HepG2 (cell line): ENCODE measurements around the gene BCL2L13. TPM values are rescaled to one million over a fixed set of nuclear protein-coding genes. Genes with fewer than 3 reads are reported as not detected.

Source experiments
- ATF2 ChIP-seq: sonication (generic); formaldehyde crosslinking; IDR thresholded peaks from 2 replicates; pipeline ENCODE4 v1.4.0; 2020; ENCODE audit warnings: missing genetic modification reagents
- CREB3 ChIP-seq: sonication (generic); formaldehyde crosslinking; IDR thresholded peaks from 2 replicates; pipeline ENCODE4 v1.5.0; 2020; ENCODE audit warnings: missing genetic modification reagents
- HDAC1 ChIP-seq: sonication (generic); formaldehyde crosslinking; IDR thresholded peaks from 2 replicates; pipeline ENCODE4 v1.5.1; 2020; ENCODE audit warnings: mild to moderate bottlenecking, missing genetic modification reagents
- NAIF1 ChIP-seq: sonication (generic); formaldehyde crosslinking; IDR thresholded peaks from 2 replicates; pipeline ENCODE4 v1.5.0; 2020; ENCODE audit warnings: mild to moderate bottlenecking, missing genetic modification reagents, borderline replicate concordance
- NCOA5 ChIP-seq: sonication (generic); formaldehyde crosslinking; IDR thresholded peaks from 2 replicates; pipeline ENCODE4 v1.4.0; 2020; ENCODE audit warnings: missing genetic modification reagents
- NONO ChIP-seq, 2 experiments: fragments of 450-650 bp in 1 of 2; sonication (generic) in 1 of 2; formaldehyde crosslinking in 1 of 2; IDR thresholded peaks in 1 of 2; conservative IDR thresholded peaks in 1 of 2; 2 replicates each; pipeline versions ENCODE4 v1.6.1 to v1.8.0; 2017 to 2022; ENCODE audit warnings: mild to moderate bottlenecking in 1 of 2, missing genetic modification reagents in 1 of 2, moderate library complexity in 1 of 2
- RXRB ChIP-seq: IDR thresholded peaks from 2 replicates; pipeline ENCODE4 v1.6.1; 2016; ENCODE audit warnings: borderline replicate concordance, missing genetic modification reagents, missing compliant biosample characterization
- XRCC5 ChIP-seq: fragments of 200-400 bp; formaldehyde crosslinking; optimal IDR thresholded peaks from 2 replicates; pipeline ENCODE3; 2017; ENCODE audit warnings: mild to moderate bottlenecking, low read length
- ZFAT ChIP-seq: sonication (generic); formaldehyde crosslinking; conservative IDR thresholded peaks from 2 replicates; pipeline ENCODE4 v1.8.1; 2023; ENCODE audit warnings: missing genetic modification reagents, inconsistent platforms
- ZFP90 ChIP-seq: sonication (generic); formaldehyde crosslinking; IDR thresholded peaks from 2 replicates; pipeline ENCODE4 v1.8.0; 2022; ENCODE audit warnings: missing genetic modification reagents, mild to moderate bottlenecking, inconsistent platforms, borderline replicate concordance
- ZNF598 ChIP-seq: sonication (generic); formaldehyde crosslinking; IDR thresholded peaks from 2 replicates; pipeline ENCODE4 v1.5.1; 2020; ENCODE audit warnings: mild to moderate bottlenecking, missing genetic modification reagents, borderline replicate concordance
- ZNF761 ChIP-seq: sonication (generic); formaldehyde crosslinking; conservative IDR thresholded peaks from 2 replicates; pipeline ENCODE4 v1.4.0; 2020; ENCODE audit warnings: mild to moderate bottlenecking, missing genetic modification reagents
- ZNF788 ChIP-seq: sonication (generic); formaldehyde crosslinking; IDR thresholded peaks from 2 replicates; pipeline ENCODE4 v1.5.0; 2020; ENCODE audit warnings: mild to moderate bottlenecking, missing genetic modification reagents, borderline replicate concordance
- polyA plus RNA-seq, 8 experiments: library from polyadenylated mRNA; depleted of rRNA in 3 of 8; stranded (reverse) in 7 of 8; unstranded in 1 of 8; fragments of >200 nt; fragmentation: Illumina TruSeq in 4 of 8; extraction: Trizol in 4 of 8; gene quantifications; 2 replicates each; pipeline versions ENCODE4 v1.2.1 to v1.2.3, GENCODE V29; 2011 to 2016; ENCODE audit warnings: low read depth in 4 of 8, missing spikeins in 1 of 8, mixed read lengths in 1 of 8; ENCODE audit not compliant: insufficient read depth in 1 of 8
- total RNA-seq, 5 experiments: library from RNA; depleted of rRNA; stranded (reverse); fragments of >200 nt; fragmentation: Illumina TruSeq; extraction: Trizol; gene quantifications; 2 replicates each; pipeline ENCODE4 v1.2.3, GENCODE V29; 2016; ENCODE audit warnings: low read depth in 1 of 5
- TF ChIP-seq, protein P1 (sequence below): sonication (generic); formaldehyde crosslinking; IDR thresholded peaks from 2 replicates; pipeline ENCODE4 v1.5.0; 2020; ENCODE audit warnings: mild to moderate bottlenecking, missing genetic modification reagents, borderline replicate concordance
- TF ChIP-seq, protein P2 (sequence below): sonication (generic); formaldehyde crosslinking; IDR thresholded peaks from 2 replicates; pipeline ENCODE4 v1.4.0; 2020; ENCODE audit warnings: missing genetic modification reagents, mild to moderate bottlenecking, borderline replicate concordance
- TF ChIP-seq, protein P3 (sequence below): IDR thresholded peaks from 2 replicates; pipeline ENCODE4 v1.6.1; 2016; ENCODE audit warnings: missing genetic modification reagents, missing compliant biosample characterization
- TF ChIP-seq, protein P4 (sequence below): sonication (generic); formaldehyde crosslinking; IDR thresholded peaks from 2 replicates; pipeline ENCODE4 v1.4.0; 2020; ENCODE audit warnings: missing genetic modification reagents, borderline replicate concordance

BCL2L13 gene
- total and polyA plus RNA-seq, 2 of the 13 experiments (the other 11 are each of a cell fraction or from before 2014, with no cell fraction given), result 13.5 to 14.6 TPM

GRCh38 chr22:17777005-17777716 lies 138.6 kb downstream of the BCL2L13 start (continued):
- TF ChIP-seq, protein P1, sequence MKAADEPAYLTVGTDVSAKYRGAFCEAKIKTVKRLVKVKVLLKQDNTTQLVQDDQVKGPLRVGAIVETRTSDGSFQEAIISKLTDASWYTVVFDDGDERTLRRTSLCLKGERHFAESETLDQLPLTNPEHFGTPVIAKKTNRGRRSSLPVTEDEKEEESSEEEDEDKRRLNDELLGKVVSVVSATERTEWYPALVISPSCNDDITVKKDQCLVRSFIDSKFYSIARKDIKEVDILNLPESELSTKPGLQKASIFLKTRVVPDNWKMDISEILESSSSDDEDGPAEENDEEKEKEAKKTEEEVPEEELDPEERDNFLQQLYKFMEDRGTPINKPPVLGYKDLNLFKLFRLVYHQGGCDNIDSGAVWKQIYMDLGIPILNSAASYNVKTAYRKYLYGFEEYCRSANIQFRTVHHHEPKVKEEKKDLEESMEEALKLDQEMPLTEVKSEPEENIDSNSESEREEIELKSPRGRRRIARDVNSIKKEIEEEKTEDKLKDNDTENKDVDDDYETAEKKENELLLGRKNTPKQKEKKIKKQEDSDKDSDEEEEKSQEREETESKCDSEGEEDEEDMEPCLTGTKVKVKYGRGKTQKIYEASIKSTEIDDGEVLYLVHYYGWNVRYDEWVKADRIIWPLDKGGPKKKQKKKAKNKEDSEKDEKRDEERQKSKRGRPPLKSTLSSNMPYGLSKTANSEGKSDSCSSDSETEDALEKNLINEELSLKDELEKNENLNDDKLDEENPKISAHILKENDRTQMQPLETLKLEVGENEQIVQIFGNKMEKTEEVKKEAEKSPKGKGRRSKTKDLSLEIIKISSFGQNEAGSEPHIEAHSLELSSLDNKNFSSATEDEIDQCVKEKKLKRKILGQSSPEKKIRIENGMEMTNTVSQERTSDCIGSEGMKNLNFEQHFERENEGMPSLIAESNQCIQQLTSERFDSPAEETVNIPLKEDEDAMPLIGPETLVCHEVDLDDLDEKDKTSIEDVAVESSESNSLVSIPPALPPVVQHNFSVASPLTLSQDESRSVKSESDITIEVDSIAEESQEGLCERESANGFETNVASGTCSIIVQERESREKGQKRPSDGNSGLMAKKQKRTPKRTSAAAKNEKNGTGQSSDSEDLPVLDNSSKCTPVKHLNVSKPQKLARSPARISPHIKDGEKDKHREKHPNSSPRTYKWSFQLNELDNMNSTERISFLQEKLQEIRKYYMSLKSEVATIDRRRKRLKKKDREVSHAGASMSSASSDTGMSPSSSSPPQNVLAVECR (CRISPR knock-in tag), result peak; percentile 49; the same call in 1 of the 2 replicates
- TF ChIP-seq ATF2 (peak; percentile 43; the same call in 1 of the 2 replicates), ZNF598 (peak; percentile 25; the same call in 1 of the 2 replicates), RXRB (CRISPR knock-in tag) (peak; percentile 81; the same call in 1 of the 2 replicates), CREB3 (CRISPR knock-in tag) (no peak), NAIF1 (CRISPR knock-in tag) (no peak), NCOA5 (CRISPR knock-in tag) (no peak), ZFAT (no peak), ZNF761 (no peak), ZNF788 (peak; percentile 75; the same call in 1 of the 2 replicates), NONO (IDR thresholded peaks at IDR 0.05) (no peak), NONO (CRISPR knock-in tag; conservative IDR thresholded peaks at IDR 0.05) (peak; percentile 60; the same call in 1 of the 2 replicates), HDAC1 (CRISPR knock-in tag) (peak; percentile 60; the same call in 1 of the 2 replicates), ZFP90 (CRISPR knock-in tag) (no peak), XRCC5 (peak; percentile 30)
- TF ChIP-seq, protein P2, sequence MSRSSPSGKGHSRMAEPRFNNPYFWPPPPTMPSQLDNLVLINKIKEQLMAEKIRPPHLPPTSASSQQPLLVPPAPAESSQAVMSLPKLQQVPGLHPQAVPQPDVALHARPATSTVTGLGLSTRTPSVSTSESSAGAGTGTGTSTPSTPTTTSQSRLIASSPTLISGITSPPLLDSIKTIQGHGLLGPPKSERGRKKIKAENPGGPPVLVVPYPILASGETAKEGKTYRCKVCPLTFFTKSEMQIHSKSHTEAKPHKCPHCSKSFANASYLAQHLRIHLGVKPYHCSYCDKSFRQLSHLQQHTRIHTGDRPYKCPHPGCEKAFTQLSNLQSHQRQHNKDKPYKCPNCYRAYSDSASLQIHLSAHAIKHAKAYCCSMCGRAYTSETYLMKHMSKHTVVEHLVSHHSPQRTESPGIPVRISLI (CRISPR knock-in tag), result peak; percentile 69; the same call in 1 of the 2 replicates
- TF ChIP-seq, protein P3, sequence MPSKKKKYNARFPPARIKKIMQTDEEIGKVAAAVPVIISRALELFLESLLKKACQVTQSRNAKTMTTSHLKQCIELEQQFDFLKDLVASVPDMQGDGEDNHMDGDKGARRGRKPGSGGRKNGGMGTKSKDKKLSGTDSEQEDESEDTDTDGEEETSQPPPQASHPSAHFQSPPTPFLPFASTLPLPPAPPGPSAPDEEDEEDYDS, result peak; percentile 79; the same call in 1 of the 2 replicates
- TF ChIP-seq, protein P4, sequence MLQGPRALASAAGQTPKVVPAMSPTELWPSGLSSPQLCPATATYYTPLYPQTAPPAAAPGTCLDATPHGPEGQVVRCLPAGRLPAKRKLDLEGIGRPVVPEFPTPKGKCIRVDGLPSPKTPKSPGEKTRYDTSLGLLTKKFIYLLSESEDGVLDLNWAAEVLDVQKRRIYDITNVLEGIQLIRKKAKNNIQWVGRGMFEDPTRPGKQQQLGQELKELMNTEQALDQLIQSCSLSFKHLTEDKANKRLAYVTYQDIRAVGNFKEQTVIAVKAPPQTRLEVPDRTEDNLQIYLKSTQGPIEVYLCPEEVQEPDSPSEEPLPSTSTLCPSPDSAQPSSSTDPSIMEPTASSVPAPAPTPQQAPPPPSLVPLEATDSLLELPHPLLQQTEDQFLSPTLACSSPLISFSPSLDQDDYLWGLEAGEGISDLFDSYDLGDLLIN (CRISPR knock-in tag), result no peak
